Measurements from ENCODE around the gene EHF.

EHF gene

DNA sequence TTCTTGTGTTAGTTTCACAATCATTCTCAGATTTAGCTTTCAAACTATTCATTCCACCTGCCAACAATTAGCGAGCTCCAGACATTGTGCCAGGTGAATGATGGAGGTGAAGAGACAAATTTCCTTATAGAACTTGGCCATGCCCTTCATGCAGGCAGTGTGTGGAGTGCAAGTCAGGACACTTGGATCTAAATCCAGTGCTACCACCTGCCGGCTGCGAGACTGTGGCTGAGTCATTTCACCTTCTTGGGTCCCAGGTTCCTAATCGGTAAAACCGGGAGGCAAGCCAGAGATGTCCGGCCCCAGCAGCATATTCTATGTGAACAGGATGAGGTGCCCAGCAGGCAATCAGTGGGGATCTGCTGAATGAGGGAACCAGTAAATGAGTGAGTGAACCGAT lies 18.6 kb upstream of the EHF start:
- no peak for DNase-seq

DNA sequence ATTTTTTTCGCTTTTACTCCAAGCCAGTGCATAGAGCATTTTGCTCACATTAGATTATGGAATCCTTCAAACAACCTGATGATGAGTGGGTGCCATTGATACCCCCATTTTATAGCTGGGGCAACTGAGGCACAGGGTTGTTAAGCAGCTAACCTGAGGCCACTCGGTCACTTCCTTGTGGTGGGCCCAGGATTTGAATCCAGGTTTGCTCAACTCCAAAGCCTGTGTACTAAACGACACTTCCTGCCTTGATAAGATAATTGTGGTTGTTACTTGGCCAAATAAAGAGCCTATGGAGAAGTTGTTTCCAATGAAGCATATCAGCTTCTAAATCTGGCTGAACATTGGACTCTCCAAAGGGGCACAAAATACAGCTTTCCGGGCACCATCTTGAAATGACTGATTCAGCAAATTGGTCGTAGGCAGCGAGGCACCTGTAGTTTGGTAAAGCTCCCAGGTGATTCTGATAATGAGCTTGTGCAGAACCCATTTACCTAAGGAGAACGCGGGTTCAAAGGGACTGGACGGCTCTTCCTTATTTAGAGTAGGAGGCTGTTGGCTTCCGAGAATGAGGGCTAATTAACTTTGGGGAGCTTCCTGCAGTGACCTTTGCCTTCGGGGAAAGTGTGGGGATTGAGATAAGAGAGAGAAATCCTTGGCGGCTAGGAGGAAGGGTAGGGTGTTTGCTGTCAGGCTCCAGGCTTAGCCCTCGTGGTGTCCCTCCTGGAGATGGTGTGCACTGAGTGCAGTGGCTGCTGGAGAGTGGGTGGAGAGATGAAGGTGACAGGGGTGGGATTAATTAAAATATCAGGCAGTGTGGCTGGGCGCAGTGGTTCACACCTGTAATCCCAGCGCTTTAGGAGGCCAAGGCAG lies 17.5 kb upstream of the EHF start:
- no peak for DNase-seq

DNA sequence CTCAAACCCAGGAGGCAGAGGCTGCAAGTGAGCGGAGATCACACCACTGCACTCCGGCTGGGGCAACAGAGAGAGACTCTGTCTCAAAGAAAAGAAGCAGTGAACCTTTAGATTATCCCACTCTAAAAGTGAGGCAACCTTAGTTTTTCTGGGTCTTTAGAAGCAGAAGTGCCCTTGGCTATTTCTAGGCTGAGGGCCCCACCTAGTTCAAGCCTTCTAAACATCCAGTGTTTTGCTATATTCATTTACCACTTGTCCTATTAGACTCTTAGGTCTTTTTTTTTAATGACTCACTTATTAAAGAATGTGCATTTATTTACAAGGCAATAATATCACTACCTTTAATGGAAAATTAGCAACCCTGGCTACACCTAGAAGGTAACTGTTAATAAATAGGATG lies 16.7 kb upstream of the EHF start:
- DNase-seq = no peak

DNA sequence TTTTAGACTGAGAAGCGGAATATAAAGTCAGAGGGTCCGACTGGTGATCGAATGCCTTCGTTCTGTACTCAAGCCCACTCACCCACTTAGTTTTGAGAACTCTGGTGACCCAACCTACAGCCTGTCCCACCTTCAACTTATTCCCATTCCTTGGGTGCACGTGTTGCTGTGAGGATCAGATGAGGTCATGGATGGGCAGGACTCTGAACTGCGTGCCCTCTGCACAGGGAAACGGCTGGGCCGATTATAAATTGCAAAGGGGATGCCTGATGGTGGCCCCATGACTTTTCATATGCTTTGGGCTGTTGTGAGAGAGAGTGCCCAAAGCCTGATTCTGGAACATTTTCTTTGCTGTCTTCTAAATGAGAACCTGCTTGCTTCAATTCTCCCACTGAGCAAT lies 16.0 kb upstream of the EHF start:
- no peak for DNase-seq

DNA sequence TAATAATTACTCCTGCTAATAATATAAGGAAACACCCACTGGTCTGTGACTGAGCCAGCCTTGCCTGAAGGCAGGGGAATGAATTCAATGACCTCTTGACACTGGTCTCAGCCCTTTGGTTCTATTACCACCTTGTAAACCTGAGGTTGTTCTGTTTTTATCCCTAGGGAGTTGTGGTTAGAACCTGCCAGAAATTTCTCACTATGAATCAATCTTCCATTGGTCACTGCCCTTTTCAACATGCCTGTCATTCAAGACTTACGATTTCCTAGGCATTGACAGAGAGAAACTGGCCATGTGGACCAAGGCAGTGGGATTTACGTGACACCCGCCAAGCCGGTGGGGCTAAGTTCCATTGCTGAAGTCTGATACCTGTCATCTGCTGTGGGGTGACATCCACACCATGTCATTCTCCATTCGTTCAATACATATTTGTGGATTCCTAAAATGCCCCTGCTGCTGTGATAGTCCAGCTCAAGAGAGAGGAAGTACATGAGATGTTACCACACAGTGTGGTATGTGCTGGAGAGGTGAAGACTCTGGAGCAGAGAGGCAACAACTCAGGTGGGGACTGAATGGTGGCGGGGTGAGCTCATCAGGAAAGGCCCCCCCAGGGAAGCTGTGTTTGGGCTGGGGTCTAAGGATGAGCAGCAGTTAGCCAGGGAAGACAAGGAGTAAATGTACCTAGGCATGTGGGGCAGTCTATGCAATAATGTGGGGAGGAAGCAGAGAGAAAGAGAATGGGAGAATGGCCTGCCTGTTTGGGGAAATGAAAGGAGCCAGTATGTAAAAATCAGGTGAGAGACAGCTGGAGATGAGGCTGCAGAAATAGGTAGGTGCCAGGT lies 15.2 kb upstream of the EHF start:
- DNase-seq = no peak

DNA sequence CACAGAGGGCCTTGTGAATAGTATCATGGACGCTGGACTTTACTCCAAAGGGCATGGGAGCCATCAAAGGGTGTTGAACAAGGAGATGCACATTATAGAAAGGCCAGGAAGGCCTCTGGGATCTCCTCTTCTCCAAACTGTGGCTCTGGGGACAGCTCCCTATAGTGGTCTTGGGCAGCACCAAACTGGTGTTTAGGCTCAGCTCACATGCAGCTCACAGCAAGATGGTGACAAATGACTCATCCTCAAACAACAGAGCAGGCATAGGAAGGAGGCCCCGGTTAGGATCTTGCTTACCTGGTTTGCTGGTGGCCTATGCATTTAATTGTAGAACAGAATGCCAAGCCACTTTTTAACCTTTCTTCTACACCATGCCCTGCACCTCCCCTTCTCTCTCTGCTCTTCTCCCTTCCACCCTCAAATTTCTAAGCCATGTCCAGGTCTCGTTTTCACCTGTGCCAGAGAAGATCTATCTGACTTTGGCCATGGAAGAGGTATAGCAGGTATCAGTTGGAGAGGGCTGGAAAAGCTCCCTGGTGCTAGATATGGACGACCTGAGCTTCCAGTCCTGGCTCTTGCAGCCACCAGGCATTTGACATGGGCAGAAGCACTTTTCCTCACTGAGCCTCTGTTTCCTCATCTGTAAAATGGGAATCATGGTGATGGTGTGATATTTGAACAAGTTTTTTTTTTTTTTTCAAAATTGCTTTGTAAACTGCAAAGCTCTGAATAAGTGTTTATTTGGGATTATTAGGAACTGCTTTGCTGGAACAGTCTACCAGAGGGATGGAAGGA lies 14.4 kb upstream of the EHF start:
- no peak for DNase-seq

DNA sequence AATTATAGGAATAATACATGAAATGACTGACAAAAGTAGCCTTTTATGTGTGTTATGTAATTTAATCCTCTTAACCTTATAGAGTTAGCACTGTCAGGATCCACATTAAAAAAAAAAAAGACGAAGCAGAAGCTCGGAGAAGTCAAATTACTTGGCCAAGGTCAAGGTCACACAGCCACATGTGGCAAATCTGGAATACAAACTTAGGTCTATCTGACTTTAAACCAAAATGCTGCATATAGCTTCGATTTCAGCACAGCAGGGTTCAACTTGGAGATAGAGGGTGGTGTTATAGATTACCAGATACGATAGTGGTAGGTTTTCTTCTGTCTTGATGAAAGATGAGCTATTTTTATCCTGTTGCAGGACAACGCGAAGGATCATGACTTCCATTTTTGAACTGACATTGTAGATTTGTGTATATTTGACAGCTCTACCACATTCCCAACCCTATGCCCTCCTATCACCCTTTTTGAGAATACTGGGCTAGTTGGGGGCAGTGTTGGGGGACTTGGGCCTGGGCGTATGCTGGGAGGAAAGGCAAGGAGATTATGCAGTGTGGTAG lies 11.6 kb upstream of the EHF start:
- DNase-seq = no peak

DNA sequence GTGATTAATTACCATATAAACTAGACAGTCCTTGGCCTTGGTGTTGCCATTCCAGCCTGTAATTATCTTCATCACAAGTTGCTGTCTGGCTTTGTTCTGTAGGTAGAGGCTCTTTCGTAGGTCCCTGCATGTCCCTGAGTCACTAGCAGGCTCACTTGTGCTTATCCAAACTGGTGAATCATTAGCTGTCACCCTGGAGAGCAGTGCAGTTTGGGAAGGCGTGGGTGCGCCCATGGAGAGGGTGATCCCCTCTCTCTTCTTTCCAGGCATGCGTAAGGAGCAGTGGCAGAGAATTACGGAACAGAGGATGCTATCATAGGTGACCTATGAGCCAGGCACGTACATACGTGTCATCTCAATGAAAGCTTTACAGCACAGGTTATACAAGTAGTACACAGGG lies 11.0 kb upstream of the EHF start:
- no peak for DNase-seq

DNA sequence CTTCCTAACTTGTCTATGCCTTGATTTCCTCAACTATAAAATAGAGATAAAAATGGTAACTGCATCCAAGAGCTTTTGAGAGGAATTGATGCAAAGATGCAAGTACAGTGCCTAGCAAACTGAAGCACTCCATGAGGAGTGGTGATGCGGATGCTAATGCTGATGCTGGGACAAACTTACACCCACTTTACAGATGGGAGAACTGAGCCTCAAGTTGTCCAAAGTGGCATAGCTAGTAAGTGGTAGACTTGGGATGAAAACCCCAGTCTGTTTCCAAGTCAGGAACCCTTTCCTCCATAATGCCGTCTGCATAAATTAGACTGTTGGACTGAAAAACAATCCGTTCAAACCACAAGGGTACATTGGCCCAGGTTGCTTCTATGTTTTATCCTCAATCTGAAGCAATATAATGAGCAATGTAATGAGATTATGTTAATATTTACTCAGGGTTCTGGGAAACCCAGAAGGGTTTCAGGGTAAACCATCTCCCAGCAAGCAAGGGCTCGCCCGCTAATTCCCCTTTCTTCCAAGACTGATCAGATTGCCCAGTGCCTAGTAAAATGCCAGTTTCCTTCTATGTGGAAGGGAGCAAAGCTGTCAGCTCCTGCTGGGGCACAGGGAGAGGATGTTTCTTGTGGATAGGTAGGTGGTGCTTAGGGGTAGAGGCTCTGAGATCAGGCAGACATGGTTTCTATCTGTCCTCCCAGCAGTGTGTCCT lies 10.4 kb upstream of the EHF start:
- no peak for DNase-seq

DNA sequence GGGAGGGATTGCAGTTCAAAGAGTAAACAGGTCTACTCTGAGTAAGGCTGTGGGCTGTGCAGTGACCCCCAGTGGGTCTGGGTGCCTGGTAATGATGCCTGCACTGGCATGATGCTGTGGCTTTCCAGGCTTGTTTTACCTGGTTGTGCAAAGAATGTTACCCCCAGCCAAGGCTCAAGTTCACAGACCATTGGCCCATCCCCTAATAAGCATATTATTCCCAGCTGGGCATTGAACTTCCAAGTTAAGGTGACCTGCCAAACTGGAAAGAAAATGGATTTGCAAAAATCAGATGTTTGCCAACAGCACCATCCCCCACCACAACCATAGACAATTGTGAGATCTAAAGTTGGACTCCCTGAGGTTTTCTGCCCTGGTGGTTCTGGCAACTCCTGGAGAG lies 7.9 kb upstream of the EHF start:
- no peak for DNase-seq

DNA sequence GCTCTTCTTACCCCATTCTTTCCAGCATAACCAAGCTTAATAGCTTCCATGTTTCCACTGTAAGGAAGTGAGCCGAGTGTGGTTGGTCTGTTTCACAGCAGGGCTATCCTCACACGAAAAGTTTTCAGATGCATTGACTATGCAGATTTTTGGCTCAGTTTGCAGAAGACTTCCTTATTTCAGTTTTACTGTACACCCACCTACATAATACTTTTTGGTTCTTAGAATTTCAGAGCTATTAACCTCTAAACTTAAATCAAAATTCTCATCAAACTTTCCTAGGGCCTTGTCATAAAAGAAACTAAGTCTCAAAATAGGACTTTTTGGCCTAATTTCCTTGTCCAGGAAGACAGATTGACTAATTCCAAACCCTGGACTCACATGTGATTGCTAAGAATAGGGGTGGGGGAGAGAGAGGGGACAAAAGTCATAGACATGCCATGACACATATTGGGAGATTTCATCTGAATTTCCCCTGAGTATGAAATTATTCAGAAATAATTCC lies 7.3 kb upstream of the EHF start:
- DNase-seq = no peak

DNA sequence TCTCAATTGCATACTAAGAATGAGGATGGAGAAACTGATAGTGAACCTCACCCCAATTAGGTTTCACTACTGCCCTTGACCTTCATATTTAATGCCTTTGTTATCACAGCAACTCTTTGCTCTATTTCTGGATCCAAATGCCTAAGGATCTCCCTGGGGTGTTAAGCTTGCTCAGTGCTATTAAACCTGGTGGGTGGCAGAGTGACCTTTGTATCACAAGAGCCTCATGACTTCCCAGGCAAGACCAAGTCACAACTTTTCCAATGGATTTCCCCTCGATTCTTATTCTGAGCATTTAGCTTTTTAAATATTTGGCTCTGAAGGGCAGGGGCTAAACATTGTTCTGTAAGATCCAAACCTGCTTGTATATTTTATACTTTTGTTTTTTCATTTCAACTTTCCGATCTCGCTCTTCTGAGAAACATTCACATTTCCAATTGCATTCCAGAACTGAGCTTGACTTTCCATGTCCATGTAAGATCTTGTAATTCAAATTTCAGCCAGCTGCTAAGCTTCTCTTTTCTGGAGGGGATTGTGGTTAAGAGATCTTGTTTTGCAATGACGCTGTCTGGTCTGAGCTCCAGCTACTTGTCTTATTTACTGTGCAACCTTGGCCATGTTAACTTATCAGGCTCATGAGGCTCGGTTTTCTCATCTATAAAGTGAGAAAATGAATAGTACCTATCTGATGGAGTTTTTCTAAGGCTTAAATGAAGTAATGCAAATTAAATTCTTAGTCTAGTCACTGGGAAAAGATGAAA lies 6.4 kb upstream of the EHF start:
- DNase-seq = no peak

DNA sequence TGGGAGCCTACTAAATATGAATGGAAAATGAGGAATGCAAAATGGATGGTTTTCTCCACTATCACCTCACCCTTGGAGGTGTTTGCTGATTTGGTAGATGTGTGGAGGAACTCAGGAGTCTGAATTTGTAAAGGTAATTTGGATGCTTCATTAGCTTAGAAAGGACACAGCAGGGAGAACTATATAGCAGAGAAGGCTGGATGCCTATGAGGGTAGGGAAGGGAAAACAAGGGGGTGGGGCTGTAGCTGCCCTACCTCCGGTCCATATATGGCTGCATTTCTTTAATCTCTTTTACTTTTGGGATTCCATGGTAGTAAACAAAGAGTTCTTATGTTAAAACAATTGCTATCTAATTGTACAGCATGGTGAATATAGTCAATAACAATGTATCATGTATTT lies 4.8 kb upstream of the EHF start:
- DNase-seq = no peak

DNA sequence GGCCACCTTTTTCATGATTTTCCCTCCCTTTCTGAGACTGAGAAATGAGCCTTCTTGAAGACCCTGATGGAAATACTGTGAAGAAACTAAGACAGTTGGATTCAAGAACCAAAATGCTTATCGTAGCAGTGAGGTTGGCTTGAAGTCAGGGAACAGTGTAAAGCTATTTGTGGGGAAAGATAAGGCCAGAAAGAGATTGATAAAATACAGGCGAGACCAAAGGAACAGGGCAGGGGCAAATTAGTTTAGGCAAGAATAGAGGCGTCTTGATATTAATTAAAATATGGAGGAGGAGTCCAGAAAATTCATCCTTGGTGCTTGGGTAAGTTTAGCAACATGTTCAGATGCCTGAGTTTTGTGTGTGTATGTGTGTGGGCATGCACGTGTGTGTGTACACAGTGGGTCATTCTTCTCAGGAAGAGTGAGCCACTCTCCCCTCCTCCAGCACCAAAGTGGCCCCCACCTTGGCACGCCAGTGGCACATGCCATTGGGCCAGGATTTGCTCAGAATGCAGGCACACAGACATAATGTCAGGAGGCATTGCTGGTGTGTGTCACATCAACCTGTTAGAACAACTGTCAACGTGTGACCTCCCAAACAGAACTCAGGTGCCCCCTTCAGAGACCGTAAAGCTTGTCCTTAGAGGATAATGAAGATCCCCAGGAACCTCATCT lies 3.9 kb upstream of the EHF start:
- no peak for DNase-seq

DNA sequence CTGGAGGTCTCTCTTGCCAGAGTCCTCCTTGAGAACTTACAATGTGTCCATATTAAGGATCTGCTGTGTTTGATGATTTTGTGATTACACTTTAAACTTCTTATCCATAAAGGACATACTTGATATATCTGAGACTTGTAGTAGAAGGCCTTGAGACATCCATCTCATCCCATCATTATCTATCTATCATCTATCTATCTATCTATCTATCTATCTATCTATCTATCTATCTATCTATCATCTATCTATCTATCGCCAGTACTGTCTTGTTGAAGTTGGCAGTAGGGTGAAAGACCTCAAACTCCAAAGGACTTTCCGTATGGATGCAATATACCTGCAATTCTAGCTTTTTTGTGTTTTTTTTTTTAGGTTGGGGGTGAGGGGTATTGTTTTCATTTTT lies 2.5 kb upstream of the EHF start:
- DNase-seq = no peak

DNA sequence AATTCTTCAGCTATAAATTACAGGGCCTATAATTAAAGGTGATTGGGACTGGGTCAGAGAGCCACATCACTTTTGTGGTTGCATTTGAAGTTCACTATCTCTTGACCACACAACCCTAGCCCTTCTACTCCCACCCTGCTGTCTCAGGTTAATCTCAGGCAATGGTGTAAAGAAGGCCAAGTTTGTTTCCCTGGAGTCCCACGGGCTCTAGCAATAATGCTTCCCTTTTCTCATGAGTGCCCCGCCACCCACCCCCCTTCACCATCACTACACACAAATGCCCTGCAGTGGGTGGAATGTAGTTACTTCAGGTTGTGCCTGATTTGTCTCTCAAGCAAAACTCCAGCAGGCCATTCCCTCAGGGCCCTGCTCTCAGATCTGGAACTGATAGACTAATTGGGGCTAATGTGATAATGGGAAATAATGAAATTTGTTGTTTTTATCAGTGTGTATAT lies 1.8 kb upstream of the EHF start:
- DNase-seq = no peak

DNA sequence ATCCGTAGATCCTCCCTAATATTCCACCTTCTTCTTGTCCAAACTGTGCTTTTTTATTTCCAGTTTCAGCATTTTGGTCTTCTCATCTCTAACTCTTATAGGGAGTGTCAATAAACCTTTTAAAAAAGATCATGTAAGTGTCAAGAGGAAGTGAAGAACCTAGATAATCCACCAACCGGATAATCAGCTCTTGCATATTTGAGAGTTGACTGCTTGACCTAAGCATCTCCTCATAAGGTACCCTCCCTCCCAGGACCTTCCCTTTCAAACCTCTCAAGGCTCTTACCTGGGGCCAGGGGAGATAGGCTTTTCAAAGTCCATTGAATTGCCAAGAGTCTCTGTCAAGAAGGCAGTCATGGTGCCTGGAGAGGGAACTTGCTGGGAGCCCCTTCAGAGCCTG lies 691 bp upstream of the EHF start:
- DNase-seq = no peak

DNA sequence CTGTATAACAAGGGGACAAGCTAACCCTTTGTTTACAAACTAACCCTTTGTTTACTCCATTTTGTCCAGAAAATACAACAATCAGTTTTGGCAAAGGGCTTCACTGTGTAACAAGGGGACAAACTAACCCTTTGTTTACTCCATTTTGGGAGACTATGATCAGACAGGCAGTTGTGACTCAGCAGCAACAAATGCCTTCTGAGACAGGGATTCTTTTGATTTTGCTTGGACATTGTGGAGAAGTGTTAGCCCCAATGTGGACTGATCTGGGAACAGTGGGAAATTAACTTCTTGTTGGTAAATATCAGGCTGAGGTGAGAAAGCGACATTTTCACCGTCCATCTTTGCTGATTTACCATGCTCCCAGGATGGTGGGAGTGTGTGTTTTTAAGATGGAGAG lies 983 bp downstream of the EHF start:
- no peak for DNase-seq

DNA sequence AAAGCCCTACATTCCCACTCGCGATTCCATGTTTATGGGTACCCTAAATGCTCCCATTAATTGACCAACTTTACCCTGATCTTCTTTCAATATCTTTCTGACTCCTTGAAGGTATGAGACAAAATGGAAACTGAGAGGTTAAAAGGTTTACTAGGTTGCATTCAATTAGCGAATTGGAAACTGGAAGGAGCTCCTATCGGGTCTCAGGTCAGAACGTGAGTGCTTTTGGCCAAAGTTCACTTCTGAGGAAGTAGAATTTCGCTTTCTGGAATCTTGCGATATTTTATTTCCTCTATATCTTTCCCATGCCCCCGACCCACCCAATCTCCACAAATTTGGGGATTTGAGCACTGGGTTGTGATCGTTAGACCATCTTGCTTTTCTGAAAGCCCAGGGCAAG lies 2.6 kb downstream of the EHF start:
- no peak for DNase-seq

DNA sequence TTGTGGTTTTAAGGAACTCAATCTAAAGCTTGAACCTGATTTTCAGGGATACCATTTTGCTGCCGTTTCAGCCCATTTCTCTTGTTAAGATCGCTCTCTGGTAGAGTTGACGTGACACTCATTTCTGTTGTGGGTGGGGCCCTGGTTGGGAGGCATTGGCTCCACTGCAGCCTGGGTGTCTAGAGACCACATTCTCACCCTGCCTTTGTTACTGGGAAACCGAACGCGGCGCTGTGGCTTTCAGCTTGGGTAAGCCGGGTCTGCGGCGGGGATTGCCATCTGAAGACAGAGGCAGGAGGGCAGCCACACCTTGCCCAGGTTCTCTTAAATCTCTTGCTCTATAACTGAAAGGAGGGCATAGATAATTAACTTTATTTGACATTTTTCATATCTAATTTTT lies 3.2 kb downstream of the EHF start:
- DNase-seq = no peak

DNA sequence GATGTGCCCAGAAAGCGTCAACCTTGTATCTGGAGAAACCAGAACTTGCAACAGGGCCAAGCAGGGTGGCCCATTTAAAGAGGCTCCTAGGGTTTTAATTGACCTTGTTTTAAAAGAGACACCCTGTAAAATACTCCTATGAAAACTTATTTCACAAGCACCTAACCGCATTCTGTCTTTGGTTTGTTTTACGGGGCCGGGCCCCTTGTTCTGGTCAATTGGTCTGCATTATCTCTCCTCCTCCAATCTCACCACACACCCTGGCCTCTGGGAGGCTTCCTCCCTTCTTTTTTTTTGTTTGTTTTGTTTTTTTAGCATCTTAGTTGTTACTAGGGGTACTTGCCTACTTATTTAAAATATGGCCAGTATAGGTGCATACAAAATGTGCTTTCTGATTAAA lies 4.7 kb downstream of the EHF start:
- no peak for DNase-seq

Data from NCI-H2227 treated with DMSO at 0.1 percent for 48 hours (cell line).